ENCODE data around the gene AGO3.
A peak's percentile ranks its signal among the peaks of the same experiment; 100 is the strongest.

AGO3 gene

GRCh38 chr1:36084497-36085115 is 153.7 kb downstream of the AGO3 start:
- DNase-seq = no peak

- no peak for DNase-seq
These were observed 154.2 kb downstream of the AGO3 start for GRCh38 chr1:36085126-36085525.

- DNase-seq = no peak
These were observed 155.0 kb downstream of the AGO3 start for GRCh38 chr1:36085686-36086526.

- DNase-seq = no peak
These were observed 155.8 kb downstream of the AGO3 start for GRCh38 chr1:36086529-36087232.

GRCh38 chr1:36087233-36088123 is 156.6 kb downstream of the AGO3 start:
- DNase-seq = no peak

GRCh38 chr1:36088265-36088576 is 157.3 kb downstream of the AGO3 start:
- DNase-seq = no peak

GRCh38 chr1:36088577-36089392 is 157.9 kb downstream of the AGO3 start, which contains the start of gene ADPRS:
Gene ADPRS, plus strand, starts transcription at chr1:36088892. Its CDS starts 13 bp downstream, at chr1:36088905.
- peak; percentile 59 to 74 for DNase-seq

- DNase-seq = no peak
These were observed 158.7 kb downstream of the AGO3 start for GRCh38 chr1:36089393-36090121.

- DNase-seq = no peak
These were observed 160.2 kb downstream of the AGO3 start for GRCh38 chr1:36091141-36091540.

- no peak for DNase-seq
These were observed 160.8 kb downstream of the AGO3 start for GRCh38 chr1:36091698-36092097.

- no peak for DNase-seq
These were observed 161.4 kb downstream of the AGO3 start for GRCh38 chr1:36092166-36092797.

- no peak for DNase-seq
These were observed 161.9 kb downstream of the AGO3 start for GRCh38 chr1:36092798-36093185.

- DNase-seq = no peak
These were observed 162.3 kb downstream of the AGO3 start for GRCh38 chr1:36093226-36093625.

GRCh38 chr1:36093929-36094328 is 163.0 kb downstream of the AGO3 start:
- DNase-seq = no peak

GRCh38 chr1:36094621-36095061 is 163.7 kb downstream of the AGO3 start:
- DNase-seq = no peak

- DNase-seq = no peak
These were observed 165.0 kb downstream of the AGO3 start for GRCh38 chr1:36095760-36096405.

- no peak for DNase-seq
These were observed 165.9 kb downstream of the AGO3 start for GRCh38 chr1:36096500-36097432.

GRCh38 chr1:36097693-36098585 is 167.0 kb downstream of the AGO3 start:
- no peak for DNase-seq
